ENCODE measurements around the gene GALNT12.

- TF ChIP-seq CTCF (IDR thresholded peaks at IDR 0.05) (peak in 3 of 6 experiments; percentile 11 to 16 (median 12)), POLR2A (IDR thresholded peaks at IDR 0.05) (no peak)
These were observed 32.7 kb upstream of the GALNT12 start for GRCh38 chr9:98774746-98775145.

Measured in thyroid gland (tissue), 4 donors.